HG03571 (cell line): ENCODE results near the gene RNASEH2C.
A peak's percentile ranks its signal among the peaks of the same experiment; 100 is the strongest.
"Not testable (repeated sequence)": the region's sequence is repeated elsewhere in the genome, so short reads cannot be mapped to it uniquely, and the experiment has no call there.

ENCODE experiments used
- ATAC-seq: cut with Tn5 transposase; IDR thresholded peaks from one replicate; pipeline ENCODE4 v1.9.1; 2021; ENCODE audit not compliant: unreplicated experiment

RNASEH2C gene

GRCh38 chr11:65717906-65718305 is 2.7 kb downstream of the RNASEH2C start:
- no peak for ATAC-seq

GRCh38 chr11:65716774-65717405 is 3.7 kb downstream of the RNASEH2C start:
- ATAC-seq = no peak

GRCh38 chr11:65716302-65716701 is 4.3 kb downstream of the RNASEH2C start:
- no peak for ATAC-seq

- ATAC-seq = no peak
Observed at GRCh38 chr11:65714433-65714832, 6.2 kb downstream of the RNASEH2C start.

- no peak for ATAC-seq
Observed at GRCh38 chr11:65713212-65713969, 7.2 kb downstream of the RNASEH2C start.

GRCh38 chr11:65712633-65713076 is 7.9 kb downstream of the RNASEH2C start:
- ATAC-seq = no peak

- ATAC-seq = peak; percentile 68
Observed at GRCh38 chr11:65711785-65712632, 8.6 kb downstream of the RNASEH2C start, which contains the start of gene KAT5. Gene KAT5 (plus strand): TSS chr11:65712252. CDS start chr11:65712268, 16 bp downstream.

- no peak for ATAC-seq
Observed at GRCh38 chr11:65710421-65710820, 10.2 kb downstream of the RNASEH2C start.

- ATAC-seq = no peak
Observed at GRCh38 chr11:65709661-65710060, 10.9 kb downstream of the RNASEH2C start.

GRCh38 chr11:65708451-65708850 is 12.1 kb downstream of the RNASEH2C start:
- no peak for ATAC-seq

- ATAC-seq = not testable (repeated sequence)
Observed at GRCh38 chr11:65707002-65707401, 13.6 kb downstream of the RNASEH2C start.

- ATAC-seq = not testable (repeated sequence)
Observed at GRCh38 chr11:65706303-65706763, 14.3 kb downstream of the RNASEH2C start.

GRCh38 chr11:65703846-65704245 is 16.8 kb downstream of the RNASEH2C start:
- ATAC-seq = no peak

GRCh38 chr11:65701686-65702085 is 18.9 kb downstream of the RNASEH2C start:
- no peak for ATAC-seq

GRCh38 chr11:65700399-65700798 is 20.2 kb downstream of the RNASEH2C start:
- ATAC-seq = no peak

GRCh38 chr11:65699306-65699705 is 21.3 kb downstream of the RNASEH2C start:
- ATAC-seq = no peak

- ATAC-seq = no peak
Observed at GRCh38 chr11:65698205-65698604, 22.4 kb downstream of the RNASEH2C start.

GRCh38 chr11:65696802-65697552 is 23.6 kb downstream of the RNASEH2C start:
- ATAC-seq = no peak

GRCh38 chr11:65695459-65696241 is 24.9 kb downstream of the RNASEH2C start:
- no peak for ATAC-seq

GRCh38 chr11:65692367-65692766 is 28.2 kb downstream of the RNASEH2C start:
- ATAC-seq = no peak
